Neural progenitor cell (in vitro differentiated cells): Measurements from ENCODE around the gene MAD2L1. TPM values are rescaled to one million over a fixed set of nuclear protein-coding genes. Genes with fewer than 3 reads are reported as not detected.

Experiments used
- DNase-seq: peaks from one replicate; pipeline ENCODE4 v3.0.0-alpha.2; 2016; ENCODE audit warnings: low spot score
- H2AFZ ChIP-seq: fragments of 200-600 bp; sonication (generic); replicated peaks from 2 replicates; pipeline ENCODE4 v1.6.1; 2016; ENCODE audit warnings: antibody characterized with exemption
- H3F3A ChIP-seq: fragments of 200-600 bp; sonication (generic); 2 replicates; pipeline ENCODE4 v1.6.1; 2016; ENCODE audit warnings: antibody characterized with exemption, low read depth
- H3K27ac ChIP-seq: fragments of 200-600 bp; sonication (generic); 2 replicates; pipeline ENCODE4 v1.5.1; 2016; ENCODE audit warnings: mild to moderate bottlenecking
- H3K27me3 ChIP-seq: fragments of 200-600 bp; sonication (generic); 2 replicates; pipeline ENCODE4 v1.6.1; 2016; ENCODE audit warnings: mild to moderate bottlenecking, moderate library complexity
- H3K36me3 ChIP-seq: fragments of 200-600 bp; sonication (generic); 2 replicates; pipeline ENCODE4 v1.5.1; 2016
- H3K4me1 ChIP-seq: fragments of 200-600 bp; sonication (generic); 2 replicates; pipeline ENCODE4 v1.6.1; 2016; ENCODE audit warnings: mixed run types
- H3K4me2 ChIP-seq: fragments of 200-600 bp; sonication (generic); 2 replicates; pipeline ENCODE4 v1.6.1; 2016
- H3K4me3 ChIP-seq: fragments of 200-600 bp; sonication (generic); 2 replicates; pipeline ENCODE4 v1.5.1; 2016
- H3K79me2 ChIP-seq: fragments of 200-600 bp; sonication (generic); 2 replicates; pipeline ENCODE4 v1.6.1; 2016; ENCODE audit warnings: low read depth
- H3K9ac ChIP-seq: fragments of 200-600 bp; sonication (generic); 2 replicates; pipeline ENCODE4 v1.6.1; 2016
- H3K9me3 ChIP-seq: fragments of 200-600 bp; sonication (generic); 2 replicates; pipeline ENCODE4 v1.5.1; 2016; ENCODE audit warnings: low read depth
- H4K20me1 ChIP-seq: fragments of 200-600 bp; sonication (generic); 2 replicates; pipeline ENCODE4 v1.6.1; 2016; ENCODE audit warnings: low read depth
- H3K27ac Mint-ChIP-seq: 3 replicates; pipeline ENCODE4 v1.8.0; 2021; ENCODE audit warnings: mixed read lengths
- H3K27me3 Mint-ChIP-seq: 2 replicates; pipeline ENCODE4 v1.8.0; 2022; ENCODE audit warnings: low read depth, mild to moderate bottlenecking, inconsistent platforms, moderate library complexity, mixed read lengths; ENCODE audit not compliant: insufficient read depth
- H3K36me3 Mint-ChIP-seq: 3 replicates; pipeline ENCODE4 v1.8.0; 2021; ENCODE audit warnings: mixed read lengths
- H3K4me1 Mint-ChIP-seq: 3 replicates; pipeline ENCODE4 v1.8.0; 2021; ENCODE audit warnings: mixed read lengths
- H3K4me3 Mint-ChIP-seq: 3 replicates; pipeline ENCODE4 v1.8.0; 2021; ENCODE audit warnings: mild to moderate bottlenecking, moderate library complexity, mixed read lengths
- H3K9me3 Mint-ChIP-seq: 3 replicates; pipeline ENCODE4 v1.8.0; 2020; ENCODE audit warnings: mixed read lengths
- EZH2 ChIP-seq: fragments of 200-600 bp; sonication (generic); IDR thresholded peaks from 2 replicates; pipeline ENCODE4 v1.6.1; 2017; ENCODE audit warnings: antibody characterized with exemption, mild to moderate bottlenecking, moderate library complexity
- EZH2phosphoT487 ChIP-seq: fragments of 200-600 bp; sonication (generic); IDR thresholded peaks from 2 replicates; pipeline ENCODE4 v1.6.1; 2017; ENCODE audit warnings: antibody characterized with exemption
- total RNA-seq: library from RNA; depleted of rRNA; stranded (reverse); fragments of >200 nt; gene quantifications from 2 replicates; pipeline ENCODE4 v1.2.3, GENCODE V29; 2015; ENCODE audit warnings: low replicate concordance
- TF ChIP-seq, protein P1 (sequence below): fragments of 200-600 bp; sonication (generic); IDR thresholded peaks from 2 replicates; pipeline ENCODE4 v1.5.1; 2017; ENCODE audit warnings: antibody characterized with exemption, mild to moderate bottlenecking

MAD2L1 gene
- total RNA-seq, 1 donor from 2014 or later = 190 TPM

DNA sequence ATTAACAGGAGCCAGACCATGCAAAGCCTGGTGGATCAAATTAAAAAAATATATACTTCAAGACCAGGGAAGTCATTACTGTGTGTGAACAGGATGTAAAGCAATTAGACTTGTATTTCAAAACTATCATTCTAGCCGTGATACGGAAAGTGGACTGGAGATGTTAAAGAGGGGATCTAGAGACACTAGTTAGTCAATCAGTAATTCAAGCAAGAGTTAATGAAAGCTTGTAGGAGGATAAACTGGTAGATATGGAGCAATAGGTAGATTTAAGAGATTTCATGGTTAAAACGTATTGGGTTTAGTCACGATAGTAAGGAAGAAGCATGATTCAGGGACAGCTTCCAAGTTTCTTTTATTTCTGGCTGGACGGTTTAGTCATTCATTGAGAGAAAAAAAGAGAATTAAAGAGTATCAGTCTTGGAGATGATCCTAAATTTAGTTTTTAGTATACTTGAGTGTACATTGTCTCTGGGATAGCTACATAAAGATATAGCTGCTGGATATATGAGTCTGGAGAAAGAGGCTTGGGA, 3.9 kb downstream of the MAD2L1 start:
- H3K27me3 Mint-ChIP-seq = peaks cover 2% of the 10 kb centered on the region
- Histone ChIP-seq H4K20me1 (peaks cover 37% of the 10 kb centered on the region), H3F3A (peaks cover 25% of the 10 kb centered on the region), H3K79me2 (peaks cover 83% of the 10 kb centered on the region), H3K27ac (no peak overlapping the region), H3K9ac (peak overlapping the region; percentile 12), H3K36me3 (peaks cover 32% of the 10 kb centered on the region), H3K9me3 (no peaks in the 10 kb centered on the region), H3K4me2 (peak overlapping the region; percentile 96), H3K4me1 (peaks cover 25% of the 10 kb centered on the region), H3K4me3 (peak overlapping the region; percentile 79), H2AFZ (no peak overlapping the region), H3K27me3 (no peaks in the 10 kb centered on the region)
- H3K36me3 Mint-ChIP-seq = peaks cover 32% of the 10 kb centered on the region
- no peak for DNase-seq
- H3K27ac Mint-ChIP-seq = no peak overlapping the region
- no peaks in the 10 kb centered on the region for H3K9me3 Mint-ChIP-seq
- peaks cover 41% of the 10 kb centered on the region for H3K4me1 Mint-ChIP-seq
- no peak overlapping the region for H3K4me3 Mint-ChIP-seq
- TF ChIP-seq, protein P1, sequence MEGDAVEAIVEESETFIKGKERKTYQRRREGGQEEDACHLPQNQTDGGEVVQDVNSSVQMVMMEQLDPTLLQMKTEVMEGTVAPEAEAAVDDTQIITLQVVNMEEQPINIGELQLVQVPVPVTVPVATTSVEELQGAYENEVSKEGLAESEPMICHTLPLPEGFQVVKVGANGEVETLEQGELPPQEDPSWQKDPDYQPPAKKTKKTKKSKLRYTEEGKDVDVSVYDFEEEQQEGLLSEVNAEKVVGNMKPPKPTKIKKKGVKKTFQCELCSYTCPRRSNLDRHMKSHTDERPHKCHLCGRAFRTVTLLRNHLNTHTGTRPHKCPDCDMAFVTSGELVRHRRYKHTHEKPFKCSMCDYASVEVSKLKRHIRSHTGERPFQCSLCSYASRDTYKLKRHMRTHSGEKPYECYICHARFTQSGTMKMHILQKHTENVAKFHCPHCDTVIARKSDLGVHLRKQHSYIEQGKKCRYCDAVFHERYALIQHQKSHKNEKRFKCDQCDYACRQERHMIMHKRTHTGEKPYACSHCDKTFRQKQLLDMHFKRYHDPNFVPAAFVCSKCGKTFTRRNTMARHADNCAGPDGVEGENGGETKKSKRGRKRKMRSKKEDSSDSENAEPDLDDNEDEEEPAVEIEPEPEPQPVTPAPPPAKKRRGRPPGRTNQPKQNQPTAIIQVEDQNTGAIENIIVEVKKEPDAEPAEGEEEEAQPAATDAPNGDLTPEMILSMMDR = no peak
- no peak for TF ChIP-seq EZH2
- TF ChIP-seq EZH2phosphoT487 = no peak

DNA sequence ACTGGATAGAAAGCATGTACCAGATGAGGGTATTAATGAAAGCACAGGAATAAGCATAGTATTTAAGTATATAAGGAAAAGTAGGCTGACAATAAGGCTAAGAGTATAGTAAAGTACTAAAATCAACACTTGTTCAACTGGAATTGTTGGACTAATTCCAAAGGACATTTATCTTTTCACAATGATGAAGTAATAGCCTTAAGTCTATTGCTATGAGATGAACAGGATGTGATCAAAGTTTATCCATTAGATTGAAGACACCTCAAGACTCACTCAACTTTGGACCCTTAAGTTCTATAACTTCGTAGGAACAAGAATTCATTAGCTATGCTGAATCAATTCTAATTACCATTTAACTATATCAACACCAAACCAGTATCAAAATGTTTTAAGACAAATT, 7.6 kb downstream of the MAD2L1 start:
- H3K27ac Mint-ChIP-seq = no peak overlapping the region
- no peak overlapping the region for H3K4me2 ChIP-seq
- H3K9ac ChIP-seq = no peak overlapping the region
- H3K27me3 Mint-ChIP-seq = peaks cover 2% of the 10 kb centered on the region
- H3K27me3 ChIP-seq = no peaks in the 10 kb centered on the region
- peaks cover 55% of the 10 kb centered on the region for H3K79me2 ChIP-seq
- H3K4me3 Mint-ChIP-seq = no peak overlapping the region
- H3K36me3 Mint-ChIP-seq = peaks cover 32% of the 10 kb centered on the region
- H3K4me1 ChIP-seq = peaks cover 5% of the 10 kb centered on the region
- peaks cover 26% of the 10 kb centered on the region for H3K36me3 ChIP-seq
- no peaks in the 10 kb centered on the region for H3K9me3 ChIP-seq
- H3K27ac ChIP-seq = no peak overlapping the region
- H3F3A ChIP-seq = peaks cover 11% of the 10 kb centered on the region
- no peaks in the 10 kb centered on the region for H3K9me3 Mint-ChIP-seq
- TF ChIP-seq EZH2phosphoT487 (no peak), EZH2 (no peak)
- TF ChIP-seq, protein P1 = no peak
- H3K4me3 ChIP-seq = no peak overlapping the region
- H4K20me1 ChIP-seq = peaks cover 26% of the 10 kb centered on the region
- H3K4me1 Mint-ChIP-seq = peaks cover 19% of the 10 kb centered on the region
- H2AFZ ChIP-seq = no peak overlapping the region
- no peak for DNase-seq

DNA sequence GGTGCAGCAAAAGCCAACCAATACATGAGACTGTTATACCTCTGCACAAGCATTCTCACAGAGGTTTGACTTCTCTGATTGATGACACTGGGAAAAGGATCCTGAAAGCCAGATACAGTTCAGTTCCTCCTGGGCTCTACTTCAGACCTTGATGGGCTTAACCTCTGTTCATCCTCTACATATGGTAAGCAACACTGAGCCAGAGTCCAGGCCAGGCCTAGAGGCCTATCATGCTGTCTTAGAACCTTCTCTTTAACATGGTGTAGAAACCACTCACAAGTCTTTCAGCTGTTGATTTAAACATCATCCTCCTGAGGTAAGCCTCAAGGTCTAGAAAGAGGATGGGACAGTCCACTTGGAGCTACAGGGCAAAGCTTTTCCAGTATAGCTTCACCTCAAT, 9.2 kb downstream of the MAD2L1 start:
- H3K4me1 Mint-ChIP-seq = peaks cover 11% of the 10 kb centered on the region
- no peaks in the 10 kb centered on the region for H3K9me3 Mint-ChIP-seq

More for the DNA sequence above, 9.2 kb downstream of the MAD2L1 start:
- Mint-ChIP-seq H3K27me3 (no peaks in the 10 kb centered on the region), H3K4me3 (no peak overlapping the region), H3K27ac (no peak overlapping the region), H3K36me3 (peaks cover 25% of the 10 kb centered on the region)
- Histone ChIP-seq H3K4me2 (no peak overlapping the region), H3K9me3 (no peaks in the 10 kb centered on the region), H2AFZ (no peak overlapping the region), H3K27ac (no peak overlapping the region), H3K36me3 (peaks cover 26% of the 10 kb centered on the region), H3K79me2 (peaks cover 39% of the 10 kb centered on the region), H3K9ac (no peak overlapping the region), H4K20me1 (peaks cover 10% of the 10 kb centered on the region), H3K27me3 (no peaks in the 10 kb centered on the region), H3F3A (peaks cover 11% of the 10 kb centered on the region), H3K4me3 (no peak overlapping the region), H3K4me1 (no peaks in the 10 kb centered on the region)
- TF ChIP-seq EZH2 (no peak), EZH2phosphoT487 (no peak)
- TF ChIP-seq, protein P1 = no peak
- no peak for DNase-seq
